Chondrocyte (in vitro differentiated cells): ENCODE data around the gene PTGER2. TPM values are rescaled to one million over a fixed set of nuclear protein-coding genes. Genes with fewer than 3 reads are reported as not detected.

Experiments
- DNase-seq: peaks from one replicate; pipeline ENCODE4 v3.0.0; 2021; ENCODE audit warnings: mixed read lengths, low spot score
- H3K27ac Mint-ChIP-seq: one replicate; pipeline ENCODE4 v1.8.0; 2021; ENCODE audit warnings: mild to moderate bottlenecking, moderate library complexity, mixed read lengths; ENCODE audit not compliant: unreplicated experiment
- H3K27me3 Mint-ChIP-seq: 2 replicates; pipeline ENCODE4 v1.8.0; 2021; ENCODE audit warnings: low read depth, mixed read lengths
- H3K36me3 Mint-ChIP-seq: 2 replicates; pipeline ENCODE4 v1.8.0; 2021; ENCODE audit warnings: low read depth, mixed read lengths
- H3K4me1 Mint-ChIP-seq: 2 replicates; pipeline ENCODE4 v1.8.0; 2021; ENCODE audit warnings: low read depth, mild to moderate bottlenecking, mixed read lengths
- H3K4me3 Mint-ChIP-seq: one replicate; pipeline ENCODE4 v1.8.0; 2021; ENCODE audit warnings: mild to moderate bottlenecking, moderate library complexity, mixed read lengths; ENCODE audit not compliant: unreplicated experiment
- H3K9me3 Mint-ChIP-seq: 2 replicates; pipeline ENCODE4 v1.8.0; 2021; ENCODE audit warnings: low read depth, mixed read lengths
- total RNA-seq: library from RNA; stranded (reverse); gene quantifications from 3 replicates; pipeline ENCODE4 v1.2.1, GENCODE V29; 2021
- TF ChIP-seq, protein P1 (sequence below): fragments of 200-600 bp; sonication (generic); IDR thresholded peaks from 2 replicates; pipeline ENCODE4 v1.5.0; 2021; ENCODE audit warnings: antibody characterized with exemption, mild to moderate bottlenecking, moderate library complexity

PTGER2 gene
- total RNA-seq, 1 donor from 2014 or later: 2.5 TPM

GRCh38 chr14:52369305-52369801, 55.2 kb downstream of the PTGER2 start:
- DNase-seq: no peak
- Mint-ChIP-seq H3K27ac (no peak overlapping the region), H3K4me1 (peaks cover 7% of the 10 kb centered on the region), H3K27me3 (no peaks in the 10 kb centered on the region), H3K9me3 (peaks cover 11% of the 10 kb centered on the region), H3K36me3 (peaks cover 3% of the 10 kb centered on the region), H3K4me3 (no peak overlapping the region)
- TF ChIP-seq, protein P1, sequence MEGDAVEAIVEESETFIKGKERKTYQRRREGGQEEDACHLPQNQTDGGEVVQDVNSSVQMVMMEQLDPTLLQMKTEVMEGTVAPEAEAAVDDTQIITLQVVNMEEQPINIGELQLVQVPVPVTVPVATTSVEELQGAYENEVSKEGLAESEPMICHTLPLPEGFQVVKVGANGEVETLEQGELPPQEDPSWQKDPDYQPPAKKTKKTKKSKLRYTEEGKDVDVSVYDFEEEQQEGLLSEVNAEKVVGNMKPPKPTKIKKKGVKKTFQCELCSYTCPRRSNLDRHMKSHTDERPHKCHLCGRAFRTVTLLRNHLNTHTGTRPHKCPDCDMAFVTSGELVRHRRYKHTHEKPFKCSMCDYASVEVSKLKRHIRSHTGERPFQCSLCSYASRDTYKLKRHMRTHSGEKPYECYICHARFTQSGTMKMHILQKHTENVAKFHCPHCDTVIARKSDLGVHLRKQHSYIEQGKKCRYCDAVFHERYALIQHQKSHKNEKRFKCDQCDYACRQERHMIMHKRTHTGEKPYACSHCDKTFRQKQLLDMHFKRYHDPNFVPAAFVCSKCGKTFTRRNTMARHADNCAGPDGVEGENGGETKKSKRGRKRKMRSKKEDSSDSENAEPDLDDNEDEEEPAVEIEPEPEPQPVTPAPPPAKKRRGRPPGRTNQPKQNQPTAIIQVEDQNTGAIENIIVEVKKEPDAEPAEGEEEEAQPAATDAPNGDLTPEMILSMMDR: no peak

- TF ChIP-seq, protein P1: no peak
- Mint-ChIP-seq H3K9me3 (peaks cover 11% of the 10 kb centered on the region), H3K27ac (no peak overlapping the region), H3K4me3 (no peak overlapping the region), H3K4me1 (peaks cover under 1% of the 10 kb centered on the region), H3K36me3 (peaks cover 3% of the 10 kb centered on the region), H3K27me3 (no peaks in the 10 kb centered on the region)
- DNase-seq: no peak
Measured at GRCh38 chr14:52370406-52370935, 56.4 kb downstream of the PTGER2 start.

DNA sequence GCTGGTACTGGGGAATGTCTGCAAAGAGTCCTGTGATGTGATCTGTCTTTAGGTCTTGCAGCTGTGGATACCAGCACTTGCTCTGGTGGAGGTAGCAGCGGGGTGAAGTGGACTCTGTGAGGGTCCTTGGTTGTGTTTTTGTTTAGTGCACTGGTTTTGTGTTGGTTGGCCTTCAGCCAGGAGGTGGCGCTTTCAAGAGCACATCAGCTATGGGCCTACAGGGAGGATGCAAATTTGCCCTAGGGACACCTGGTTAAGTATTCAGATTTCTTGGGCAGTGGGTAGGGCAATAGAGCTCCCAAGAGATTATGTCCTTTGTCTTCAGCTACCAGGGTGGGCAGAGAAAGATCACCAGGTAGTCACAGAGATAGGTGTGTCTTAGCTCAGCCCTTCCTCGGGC, 63.8 kb downstream of the PTGER2 start:
- H3K27me3 Mint-ChIP-seq: no peaks in the 10 kb centered on the region
- DNase-seq: no peak
- H3K9me3 Mint-ChIP-seq: peaks cover 16% of the 10 kb centered on the region
- TF ChIP-seq, protein P1: no peak
- H3K4me3 Mint-ChIP-seq: no peak overlapping the region
- H3K36me3 Mint-ChIP-seq: peaks cover 3% of the 10 kb centered on the region
- H3K4me1 Mint-ChIP-seq: no peaks in the 10 kb centered on the region
- no peak overlapping the region for H3K27ac Mint-ChIP-seq

Other genes with a start within 250 kb of the PTGER2 start
- 49.4 to 67.8 TPM (median 51.6 TPM) in 3 replicates for gene NID2, start 245.3 kb upstream of the PTGER2 start, total RNA-seq
- gene PTGDR, start 46.6 kb upstream of the PTGER2 start, total RNA-seq: 0.07 TPM in 1 of 3 replicates, not detected in the others
- 6.4 to 11.2 TPM (median 7.2 TPM) in 3 replicates for gene TXNDC16, start 238.2 kb downstream of the PTGER2 start, total RNA-seq
- 0.99 to 2.6 TPM (median 1.6 TPM) in 3 replicates for gene GPR137C, start 238.5 kb downstream of the PTGER2 start, total RNA-seq